MCF 10A (cell line): Measurements from ENCODE around the gene YAE1. TPM values are rescaled to one million over a fixed set of nuclear protein-coding genes. Genes with fewer than 3 reads are reported as not detected.

Experiments
- BruUV-seq: library from RNA; stranded (reverse); fragments of 400-500 nt; replicated peaks from 2 replicates; lab custom pipeline; 2021; lab: Mats Ljungman, UMichigan
- CTCF ChIA-PET: fragments of 300-600 bp; sonication (Branson Sonifier 250); formaldehyde crosslinking; extraction: SDS; loops from one replicate; lab custom pipeline; 2021; ENCODE audit warnings: antibody characterized with exemption, inconsistent platforms; lab: Yijun Ruan, JAX
- POLR2A ChIA-PET: fragments of 300-600, 350-650 bp; sonication (Branson Sonifier 250); formaldehyde crosslinking; extraction: SDS; loops from one replicate; lab custom pipeline; 2020; ENCODE audit warnings: antibody characterized with exemption, inconsistent platforms; lab: Yijun Ruan, JAX
- DNase-seq: peaks from one replicate; pipeline ENCODE4 v3.0.0-alpha.2; 2018; ENCODE audit not compliant: unreplicated experiment
- H3K27ac Mint-ChIP-seq: one replicate; pipeline ENCODE4 v1.8.0; 2022; ENCODE audit warnings: mild to moderate bottlenecking, low read depth, mixed read lengths; ENCODE audit not compliant: unreplicated experiment
- H3K27me3 Mint-ChIP-seq: one replicate; pipeline ENCODE4 v1.8.0; 2022; ENCODE audit warnings: mixed read lengths; ENCODE audit not compliant: insufficient read depth, unreplicated experiment
- H3K36me3 Mint-ChIP-seq: one replicate; pipeline ENCODE4 v1.8.0; 2022; ENCODE audit warnings: mild to moderate bottlenecking, moderate library complexity, mixed read lengths; ENCODE audit not compliant: insufficient read depth, unreplicated experiment
- H3K4me1 Mint-ChIP-seq: one replicate; pipeline ENCODE4 v1.8.0; 2022; ENCODE audit warnings: mixed read lengths; ENCODE audit not compliant: insufficient read depth, unreplicated experiment
- H3K4me3 Mint-ChIP-seq: one replicate; pipeline ENCODE4 v1.8.0; 2022; ENCODE audit warnings: mild to moderate bottlenecking, moderate library complexity, mixed read lengths; ENCODE audit not compliant: unreplicated experiment
- H3K9me3 Mint-ChIP-seq: one replicate; pipeline ENCODE4 v1.8.0; 2022; ENCODE audit warnings: mixed read lengths; ENCODE audit not compliant: unreplicated experiment
- intact Hi-C: fragments of 100-400 bp; cut with micrococcal nuclease; formaldehyde crosslinking; loops from 2 replicates; pipeline ENCODE4 v1.14.1; 2022
- total RNA-seq: library from RNA; stranded (reverse); gene quantifications from 2 replicates; pipeline ENCODE4 v1.2.3, GENCODE V29; 2022
- TF ChIP-seq, protein P1 (sequence below): fragments of 200-600 bp; IDR thresholded peaks from one replicate; pipeline ENCODE4 v1.8.0; 2022; ENCODE audit warnings: antibody characterized with exemption, mild to moderate bottlenecking; ENCODE audit not compliant: unreplicated experiment

The YAE1 gene
- total RNA-seq, 1 experiment from 2014 or later, result 34.7 TPM

DNA sequence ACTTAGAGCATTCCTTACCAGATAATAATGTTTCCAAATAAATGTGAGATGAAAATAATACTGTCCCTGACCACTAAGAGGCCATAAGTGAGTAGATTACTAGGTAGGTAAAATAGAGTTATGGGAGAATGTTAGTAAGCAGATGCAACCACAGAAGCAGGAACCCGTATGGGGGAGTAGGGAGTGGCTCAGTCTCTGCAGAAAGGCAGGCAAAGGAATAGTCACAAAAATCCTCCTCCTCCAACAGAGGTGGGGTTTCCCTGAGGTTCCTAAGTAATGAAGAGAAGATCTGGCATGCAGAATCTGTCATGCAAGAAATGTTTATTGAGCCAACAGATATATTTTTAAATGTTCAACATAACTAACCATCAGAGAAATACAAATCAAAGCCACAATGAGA is 9.0 kb upstream of the YAE1 start:
- Mint-ChIP-seq H3K9me3 (no peaks in the 10 kb centered on the region), H3K4me3 (no peak overlapping the region), H3K27me3 (peaks cover 38% of the 10 kb centered on the region), H3K36me3 (no peaks in the 10 kb centered on the region), H3K4me1 (peaks cover 5% of the 10 kb centered on the region), H3K27ac (no peak overlapping the region)
- TF ChIP-seq, protein P1, sequence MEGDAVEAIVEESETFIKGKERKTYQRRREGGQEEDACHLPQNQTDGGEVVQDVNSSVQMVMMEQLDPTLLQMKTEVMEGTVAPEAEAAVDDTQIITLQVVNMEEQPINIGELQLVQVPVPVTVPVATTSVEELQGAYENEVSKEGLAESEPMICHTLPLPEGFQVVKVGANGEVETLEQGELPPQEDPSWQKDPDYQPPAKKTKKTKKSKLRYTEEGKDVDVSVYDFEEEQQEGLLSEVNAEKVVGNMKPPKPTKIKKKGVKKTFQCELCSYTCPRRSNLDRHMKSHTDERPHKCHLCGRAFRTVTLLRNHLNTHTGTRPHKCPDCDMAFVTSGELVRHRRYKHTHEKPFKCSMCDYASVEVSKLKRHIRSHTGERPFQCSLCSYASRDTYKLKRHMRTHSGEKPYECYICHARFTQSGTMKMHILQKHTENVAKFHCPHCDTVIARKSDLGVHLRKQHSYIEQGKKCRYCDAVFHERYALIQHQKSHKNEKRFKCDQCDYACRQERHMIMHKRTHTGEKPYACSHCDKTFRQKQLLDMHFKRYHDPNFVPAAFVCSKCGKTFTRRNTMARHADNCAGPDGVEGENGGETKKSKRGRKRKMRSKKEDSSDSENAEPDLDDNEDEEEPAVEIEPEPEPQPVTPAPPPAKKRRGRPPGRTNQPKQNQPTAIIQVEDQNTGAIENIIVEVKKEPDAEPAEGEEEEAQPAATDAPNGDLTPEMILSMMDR, result no peak
- no TSS peak for BruUV-seq
- ChIA-PET POLR2A (no interaction called here), CTCF (no interaction called here)
- intact Hi-C loops, result no loop called here
- DNase-seq, result no peak

DNA sequence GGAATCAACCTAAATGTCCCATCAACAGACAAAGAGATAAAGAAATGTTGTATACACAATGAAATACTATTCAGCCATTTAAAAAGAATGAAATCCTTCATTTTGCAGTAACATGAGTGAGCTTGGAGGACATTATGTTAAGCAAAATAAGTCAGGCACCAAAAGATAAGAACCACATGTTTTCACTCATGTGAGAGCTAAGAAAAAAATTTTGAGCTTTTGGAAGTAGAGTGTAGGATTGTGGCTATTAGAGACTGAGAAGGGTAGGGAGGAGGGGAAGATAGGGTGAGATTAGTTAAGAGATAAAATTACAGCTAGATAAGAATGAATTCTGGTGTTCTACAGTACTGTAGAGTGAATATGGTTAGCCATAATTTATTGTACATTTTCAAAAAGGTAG is 8.3 kb upstream of the YAE1 start:
- H3K4me1 Mint-ChIP-seq, result peaks cover 5% of the 10 kb centered on the region
- no peak overlapping the region for H3K27ac Mint-ChIP-seq
- no peak for DNase-seq
- H3K36me3 Mint-ChIP-seq, result no peaks in the 10 kb centered on the region
- TF ChIP-seq, protein P1, result no peak
- ChIA-PET POLR2A (no interaction called here), CTCF (interaction anchor here (0.6 kb wide), 1 partner anchor 786 kb away, joined by 4 read pairs; no protein-coding TSS in a partner anchor)
- intact Hi-C loops, result no loop called here
- H3K27me3 Mint-ChIP-seq, result peaks cover 38% of the 10 kb centered on the region
- H3K4me3 Mint-ChIP-seq, result no peak overlapping the region
- BruUV-seq, result no TSS peak
- H3K9me3 Mint-ChIP-seq, result no peaks in the 10 kb centered on the region

DNA sequence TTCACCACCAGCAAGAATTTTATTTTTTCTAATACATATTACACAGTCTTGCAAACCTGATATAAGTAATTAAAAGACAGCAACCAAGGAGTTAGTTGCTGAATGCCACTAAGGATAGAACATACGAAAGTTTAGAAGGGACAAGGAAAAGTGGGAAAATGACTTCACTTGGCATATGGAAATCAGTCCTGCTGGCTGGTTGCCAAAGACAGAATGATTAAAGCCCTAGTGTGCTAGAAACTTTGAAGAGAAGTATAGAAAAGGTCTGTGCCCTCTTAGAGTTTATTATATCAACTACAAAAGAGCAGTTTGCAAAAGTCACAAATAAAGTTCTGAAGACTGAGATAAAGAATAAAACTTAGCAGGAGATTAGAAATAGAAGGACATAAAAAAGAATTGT is 5.8 kb upstream of the YAE1 start:
- no TSS peak for BruUV-seq
- ChIA-PET CTCF (no interaction called here), POLR2A (no interaction called here)
- H3K9me3 Mint-ChIP-seq, result no peaks in the 10 kb centered on the region
- TF ChIP-seq, protein P1, result no peak
- intact Hi-C loops, result no loop called here
- peaks cover 26% of the 10 kb centered on the region for H3K27me3 Mint-ChIP-seq
- DNase-seq, result peak; percentile 18
- no peaks in the 10 kb centered on the region for H3K36me3 Mint-ChIP-seq
- H3K4me3 Mint-ChIP-seq, result no peak overlapping the region
- no peak overlapping the region for H3K27ac Mint-ChIP-seq
- H3K4me1 Mint-ChIP-seq, result peaks cover 7% of the 10 kb centered on the region

DNA sequence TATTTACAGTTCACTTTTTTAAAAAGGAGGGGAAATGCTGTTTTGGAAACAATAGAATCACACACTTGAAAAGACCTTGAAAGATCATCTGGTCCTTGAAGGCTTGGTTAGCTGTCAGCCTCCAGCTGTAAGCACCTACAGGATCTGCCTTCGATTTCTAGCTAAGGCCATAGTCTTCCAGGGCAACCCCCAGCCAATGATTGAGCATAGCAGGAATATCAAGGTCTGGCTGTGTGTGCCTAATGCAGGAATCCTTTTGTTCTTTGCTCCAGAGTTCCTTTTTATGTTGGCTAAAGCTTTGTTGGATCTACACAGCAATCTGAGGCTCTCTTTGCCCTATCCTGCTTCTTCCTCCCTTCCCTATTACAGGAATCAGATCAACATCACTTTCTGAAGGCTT is 5.2 kb upstream of the YAE1 start:
- intact Hi-C loops, result no loop called here
- Mint-ChIP-seq H3K36me3 (no peaks in the 10 kb centered on the region), H3K4me3 (no peak overlapping the region), H3K4me1 (peaks cover 10% of the 10 kb centered on the region), H3K27me3 (peaks cover 21% of the 10 kb centered on the region), H3K9me3 (no peaks in the 10 kb centered on the region), H3K27ac (no peak overlapping the region)
- ChIA-PET CTCF (no interaction called here), POLR2A (no interaction called here)
- BruUV-seq, result no TSS peak
- no peak for DNase-seq
- TF ChIP-seq, protein P1, result no peak
